H1 (cell line): Measurements from ENCODE around the gene KCNIP3. TPM values are rescaled to one million over a fixed set of nuclear protein-coding genes. Genes with fewer than 3 reads are reported as not detected.
A peak's percentile ranks its signal among the peaks of the same experiment; 100 is the strongest.

Experiments used
- CTCF ChIA-PET: fragments of 300-600 bp; sonication (Branson Sonifier 250); formaldehyde crosslinking; loops from one replicate; lab custom pipeline; 2021; ENCODE audit not compliant: partially characterized antibody; lab: Charles Lee
- POLR2A ChIA-PET: fragments of 300-600 bp; sonication (Branson Sonifier 250); formaldehyde crosslinking; loops from one replicate; lab custom pipeline; 2021; ENCODE audit warnings: inconsistent platforms; ENCODE audit not compliant: partially characterized antibody; lab: Charles Lee
- DNase-seq, 2 experiments: peaks; one replicate each; pipeline versions ENCODE4 v3.0.0 to v3.0.0-alpha.2; 2010 to 2022; ENCODE audit warnings: low spot score in 2 of 2, low read depth in 1 of 2, mixed read lengths in 1 of 2
- FAIRE-seq: peaks from 2 replicates; lab custom pipeline; 2011; peaks lifted over from hg19 to GRCh38; lab: Jason Lieb, UNC
- H2AFZ ChIP-seq: 2 replicates; pipeline ENCODE4 v1.8.1; 2012; ENCODE audit warnings: low read length, inconsistent platforms
- H2AK5ac ChIP-seq: 2 replicates; pipeline ENCODE4 v1.6.1; 2013; ENCODE audit warnings: low read depth, low read length
- H2BK120ac ChIP-seq: replicated peaks from 2 replicates; pipeline ENCODE3; 2013; ENCODE audit warnings: low read depth, low read length, inconsistent platforms
- H2BK12ac ChIP-seq: 2 replicates; pipeline ENCODE4 v1.6.1; 2013; ENCODE audit warnings: low read depth, low read length
- H2BK15ac ChIP-seq: 2 replicates; pipeline ENCODE4 v1.6.1; 2013; ENCODE audit warnings: low read length
- H2BK20ac ChIP-seq: 2 replicates; pipeline ENCODE4 v1.6.1; 2013; ENCODE audit warnings: low read length
- H2BK5ac ChIP-seq: 2 replicates; pipeline ENCODE4 v1.6.1; 2013; ENCODE audit warnings: low read depth, low read length
- H3K14ac ChIP-seq: 2 replicates; pipeline ENCODE4 v1.6.1; 2013; ENCODE audit warnings: inconsistent platforms; ENCODE audit not compliant: insufficient read length
- H3K18ac ChIP-seq: 2 replicates; pipeline ENCODE4 v1.6.1; 2013; ENCODE audit warnings: low read length; ENCODE audit errors: extremely low read depth
- H3K23ac ChIP-seq: 2 replicates; pipeline ENCODE4 v1.6.1; 2013; ENCODE audit warnings: inconsistent platforms; ENCODE audit not compliant: insufficient read length
- H3K23me2 ChIP-seq: 2 replicates; pipeline ENCODE4 v1.6.1; 2013; ENCODE audit warnings: low read depth, low read length
- H3K27ac ChIP-seq: 2 replicates; pipeline ENCODE4 v1.6.1; 2011; ENCODE audit warnings: low read depth, low read length, inconsistent platforms
- H3K27me3 ChIP-seq, 4 experiments: replicated peaks in 1 of 4; 1 replicate in 1 of 4; 2 replicates in 3 of 4; pipeline versions ENCODE4 v1.6.1 to v1.8.1; 2011 to 2013; ENCODE audit warnings: low read length in 3 of 4, mild to moderate bottlenecking in 3 of 4, inconsistent platforms in 2 of 4, mixed read lengths in 2 of 4, moderate library complexity in 1 of 4; ENCODE audit not compliant: control insufficient read depth in 3 of 4, insufficient read depth in 3 of 4; ENCODE audit errors: extremely low read depth in 1 of 4
- H3K36me3 ChIP-seq, 4 experiments: 2 replicates each; pipeline versions ENCODE4 v1.6.1 to v1.8.1; 2011 to 2013; ENCODE audit warnings: mild to moderate bottlenecking in 4 of 4, low read length in 3 of 4, moderate library complexity in 2 of 4, control low read depth in 1 of 4, inconsistent platforms in 1 of 4; ENCODE audit not compliant: insufficient read depth in 4 of 4, control insufficient read depth in 2 of 4
- H3K4ac ChIP-seq: replicated peaks from 2 replicates; pipeline ENCODE3; 2013; ENCODE audit warnings: low read length, low read depth, mixed read lengths, inconsistent platforms; ENCODE audit not compliant: insufficient read length
- H3K4me1 ChIP-seq, 4 experiments: replicated peaks in 1 of 4; 1 replicate in 1 of 4; 2 replicates in 3 of 4; pipeline versions ENCODE4 v1.6.1 to v1.8.1; 2011 to 2013; ENCODE audit warnings: low read length in 3 of 4, inconsistent platforms in 2 of 4, mixed read lengths in 1 of 4; ENCODE audit not compliant: insufficient read depth in 4 of 4, control insufficient read depth in 3 of 4
- H3K4me2 ChIP-seq, 2 experiments: 2 replicates each; pipeline versions ENCODE4 v1.6.1 to v1.8.1; 2011 to 2013; ENCODE audit warnings: low read depth in 2 of 2, low read length in 2 of 2, control low read depth in 1 of 2, inconsistent platforms in 1 of 2, mild to moderate bottlenecking in 1 of 2; ENCODE audit not compliant: insufficient read depth in 1 of 2
- H3K4me3 ChIP-seq, 4 experiments: fragments of 200-600, 300-600 bp in 1 of 4; sonication (generic), shearing (Covaris generic), sonication (Bioruptor Twin) in 1 of 4; 2 replicates each; pipeline versions ENCODE4 v1.5.1 to v1.8.1; 2011 to 2016; ENCODE audit warnings: low read length in 4 of 4, low read depth in 3 of 4, control low read depth in 2 of 4, inconsistent platforms in 2 of 4, mild to moderate bottlenecking in 2 of 4, mixed read lengths in 1 of 4, moderate library complexity in 1 of 4; ENCODE audit not compliant: insufficient read depth in 2 of 4; ENCODE audit errors: extremely low read depth in 1 of 4
- H3K56ac ChIP-seq: replicated peaks from 2 replicates; pipeline ENCODE3; 2013; ENCODE audit warnings: low read depth, mild to moderate bottlenecking, mixed read lengths, low read length, inconsistent platforms; ENCODE audit not compliant: insufficient read length
- H3K79me1 ChIP-seq: 2 replicates; pipeline ENCODE4 v1.6.1; 2013; ENCODE audit warnings: low read depth, low read length, control low read depth
- H3K79me2 ChIP-seq, 2 experiments: 2 replicates each; pipeline versions ENCODE4 v1.6.1 to v1.8.1; 2012 to 2013; ENCODE audit warnings: low read length in 2 of 2, mild to moderate bottlenecking in 2 of 2, inconsistent platforms in 1 of 2; ENCODE audit not compliant: insufficient read depth in 2 of 2, control insufficient read depth in 1 of 2
- H3K9ac ChIP-seq, 4 experiments: replicated peaks in 1 of 4; 1 replicate in 1 of 4; 2 replicates in 3 of 4; pipeline versions ENCODE4 v1.6.1 to v1.8.1; 2011 to 2013; ENCODE audit warnings: low read depth in 3 of 4, low read length in 3 of 4, control low read depth in 2 of 4, mild to moderate bottlenecking in 2 of 4, moderate library complexity in 2 of 4, inconsistent platforms in 1 of 4; ENCODE audit errors: extremely low read depth in 1 of 4
- H3K9me3 ChIP-seq, 2 experiments: 2 replicates each; pipeline versions ENCODE4 v1.6.1 to v1.8.1; 2012 to 2013; ENCODE audit warnings: mild to moderate bottlenecking in 2 of 2, moderate library complexity in 2 of 2, control low read depth in 1 of 2, inconsistent platforms in 1 of 2, low read depth in 1 of 2, low read length in 1 of 2, mixed read lengths in 1 of 2; ENCODE audit not compliant: insufficient read depth in 2 of 2
- H4K20me1 ChIP-seq, 2 experiments: replicated peaks in 1 of 2; 2 replicates each; pipeline versions ENCODE3 to v1.8.1; 2011 to 2013; ENCODE audit warnings: inconsistent platforms in 2 of 2, low read length in 2 of 2, mild to moderate bottlenecking in 1 of 2; ENCODE audit not compliant: insufficient read depth in 2 of 2, control insufficient read depth in 1 of 2
- H4K5ac ChIP-seq: 2 replicates; pipeline ENCODE4 v1.6.1; 2013; ENCODE audit warnings: low read length, low read depth, mixed read lengths, inconsistent platforms; ENCODE audit not compliant: insufficient read length
- H4K8ac ChIP-seq: 2 replicates; pipeline ENCODE4 v1.8.0; 2013; ENCODE audit warnings: mild to moderate bottlenecking, moderate library complexity, low read length, inconsistent platforms; ENCODE audit not compliant: insufficient read depth; ENCODE audit errors: extremely low read depth
- H4K91ac ChIP-seq: replicated peaks from 2 replicates; pipeline ENCODE3; 2013; ENCODE audit warnings: low read length, mixed read lengths, inconsistent platforms; ENCODE audit not compliant: insufficient read length
- CTCF ChIP-seq, 3 experiments: IDR thresholded peaks; 1 replicate in 2 of 3; 2 replicates in 1 of 3; pipeline versions ENCODE4 v1.5.1 to v1.6.1; 2011; ENCODE audit warnings: low read length in 3 of 3, mild to moderate bottlenecking in 3 of 3, inconsistent platforms in 2 of 3, low read depth in 1 of 3, moderate library complexity in 1 of 3; ENCODE audit not compliant: insufficient read depth in 1 of 3; ENCODE audit errors: control extremely low read depth in 1 of 3
- HDAC6 ChIP-seq: IDR thresholded peaks from one replicate; pipeline ENCODE4 v1.7.1; 2012; ENCODE audit warnings: low read depth, mild to moderate bottlenecking, inconsistent platforms, low read length, moderate library complexity
- WGBS, 2 experiments: shearing (Covaris generic) in 1 of 2; methylation state at CpG; one replicate each; pipeline versions ENCODE4 v1.1.6 to v1.1.7; 2013 to 2015; ENCODE audit warnings: low lambda C conversion rate in 2 of 2, mixed read lengths in 2 of 2, inconsistent platforms in 1 of 2, low coverage in 1 of 2, missing lambda C conversion rate in 1 of 2; ENCODE audit not compliant: insufficient replicate concordance in 2 of 2, insufficient coverage in 1 of 2, insufficient read length in 1 of 2; ENCODE audit errors: extremely low coverage in 1 of 2, missing lambda C conversion rate in 1 of 2; 5-methylcytosine and 5-hydroxymethylcytosine counted together
- polyA plus RNA-seq, 7 experiments: library from polyadenylated mRNA; depleted of rRNA in 3 of 7; stranded (reverse) in 5 of 7; unstranded in 2 of 7; fragments of >200 nt in 5 of 7; fragments of 200-250 nt in 2 of 7; gene quantifications; 1 replicate in 5 of 7; 2 replicates in 1 of 7; 4 replicates in 1 of 7; pipeline versions ENCODE4 v1.2.1 to v1.2.3, GENCODE V29; 2011 to 2013; ENCODE audit warnings: missing spikeins in 2 of 7, mixed read lengths in 2 of 7
- total RNA-seq: library from RNA; stranded (reverse); fragmentation: NEBNext Ultra II Directional; extraction: Animal tissue kit (Norgen Biotek cat#: 25700); gene quantifications from 2 replicates; pipeline ENCODE4 v1.2.1, GENCODE V29; 2021

KCNIP3 gene
- total and polyA plus RNA-seq, 2 of the 8 experiments (the other 6 are each of a cell fraction or from before 2014, with no cell fraction given), result 0.33 to 1.9 TPM

- Histone ChIP-seq H3K4me2 (no peak overlapping the region), H3K27me3 (no peaks in the 10 kb centered on the region; a peak in 1 of 7 replicates), H2AK5ac (no peak overlapping the region), H3K23me2 (no peaks in the 10 kb centered on the region), H3K4me1 (peaks cover 0 to 6% (median 0%) of the 10 kb centered on the region in 4 experiments; a peak in 1 of 7 replicates), H2BK15ac (no peak overlapping the region), H3K9me3 (peaks cover 53 to 91% of the 10 kb centered on the region in 2 experiments), H4K20me1 (no peaks in the 10 kb centered on the region), H4K8ac (no peak overlapping the region), H2AFZ (no peak overlapping the region), H2BK5ac (no peak overlapping the region), H3K23ac (no peak overlapping the region), H3K27ac (no peak overlapping the region), H4K5ac (no peak overlapping the region), H3K4me3 (no peak overlapping the region), H3K14ac (no peak overlapping the region), H3K9ac (no peak overlapping the region), H3K18ac (no peak overlapping the region), H3K56ac (no peak overlapping the region), H2BK120ac (no peak overlapping the region), H3K79me2 (no peaks in the 10 kb centered on the region), H2BK12ac (no peak overlapping the region), H3K4ac (no peak overlapping the region), H3K36me3 (no peaks in the 10 kb centered on the region), H2BK20ac (no peak overlapping the region), H3K79me1 (no peaks in the 10 kb centered on the region), H4K91ac (no peak overlapping the region)
- 61% methylated on average over 7 of the region's 8 CpGs; no CpG with 5 or more reads in 1 of the 2 experiments for WGBS, 2 experiments
- ChIA-PET CTCF (no interaction called here), POLR2A (no interaction called here)
- no peak for FAIRE-seq
- peak in 1 of 2 experiments; percentile 73 for DNase-seq
- TF ChIP-seq HDAC6 (no peak), CTCF (IDR thresholded peaks at IDR 0.05; ENCODE audit: control extremely low read depth in 1 of 3, insufficient read depth in 1 of 3, low read depth in 1 of 3, low read length in 3 of 3) (peak in 1 of 3 experiments; percentile 9; a peak in 1 of 4 replicates)
These were observed 82.3 kb downstream of the KCNIP3 start for GRCh38 chr2:95379371-95379831.
